MM.1S (cell line): ENCODE results near the gene CDK6.

Experiments used
- CTCF ChIP-seq: fragments of 300-600 bp; sonication (generic); IDR thresholded peaks from 2 replicates; pipeline ENCODE4 v1.5.1; 2016; ENCODE audit warnings: antibody characterized with exemption, low read length, mixed read lengths
- EZH2 ChIP-seq: fragments of 300-600 bp; sonication (generic); optimal IDR thresholded peaks from 2 replicates; pipeline ENCODE3; 2017; ENCODE audit warnings: low read depth, mild to moderate bottlenecking, antibody characterized with exemption, low read length, mixed read lengths

GRCh38 chr7:92696584-92696983 is 139.8 kb downstream of the CDK6 start:
- TF ChIP-seq CTCF: no peak
- no peak for TF ChIP-seq EZH2
